NCI-H460 (cell line): Measurements from ENCODE around the gene LMAN1L. TPM values are rescaled to one million over a fixed set of nuclear protein-coding genes. Genes with fewer than 3 reads are reported as not detected.

ENCODE experiments used
- DNase-seq: peaks from one replicate; pipeline ENCODE4 v3.0.0-alpha.2; 2016; ENCODE audit warnings: low read depth; ENCODE audit errors: extremely low read depth
- total RNA-seq: library from RNA; depleted of rRNA; stranded (reverse); fragments of >200 nt; shearing (Covaris generic); gene quantifications from 2 replicates; pipeline ENCODE4 v1.2.3, GENCODE V29; 2014

LMAN1L gene
- total RNA-seq, 1 experiment from 2014 or later = not detected

DNA sequence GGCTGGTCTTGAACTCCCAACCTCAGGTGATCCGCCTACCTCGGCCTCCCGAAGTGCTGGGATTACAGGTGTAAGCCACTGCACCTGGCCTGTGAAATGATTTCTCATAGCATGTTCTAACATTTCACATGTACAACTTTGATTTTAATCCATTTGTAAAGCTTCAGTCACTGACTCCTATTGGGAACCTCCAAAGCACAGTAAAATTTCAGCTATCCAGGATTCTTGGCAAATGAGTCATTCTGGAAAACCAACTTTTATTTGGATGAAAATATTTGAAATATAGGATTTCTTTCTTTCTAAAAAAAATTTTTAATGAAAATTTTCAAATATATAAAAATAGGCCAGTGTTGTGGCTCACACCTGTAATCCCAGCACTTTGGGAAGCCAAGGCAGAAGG, 2.7 kb upstream of the LMAN1L start:
- DNase-seq = no peak

GRCh38 chr15:74815121-74815934, 2.7 kb downstream of the LMAN1L start:
- no peak for DNase-seq

DNA sequence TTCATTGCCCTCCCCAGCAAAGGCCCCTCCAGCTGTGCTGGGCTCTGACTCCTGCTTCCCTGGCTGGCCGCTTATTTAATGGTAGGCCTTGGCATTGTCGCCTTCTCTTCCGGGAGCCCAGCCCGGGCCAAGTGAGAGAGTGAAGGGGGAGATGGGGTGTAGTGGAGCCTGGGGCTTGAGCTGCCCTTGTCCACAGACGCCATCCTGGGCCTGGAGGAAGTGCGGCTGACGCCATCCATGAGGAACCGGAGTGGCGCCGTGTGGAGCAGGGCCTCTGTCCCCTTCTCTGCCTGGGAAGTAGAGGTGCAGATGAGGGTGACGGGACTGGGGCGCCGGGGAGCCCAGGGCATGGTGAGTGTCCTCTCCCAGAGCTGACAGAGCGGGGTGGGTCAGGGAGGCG, 3.3 kb downstream of the LMAN1L start:
- DNase-seq = no peak

- no peak for DNase-seq
Observed at GRCh38 chr15:74816624-74817369, 4.2 kb downstream of the LMAN1L start.

- DNase-seq = no peak
Observed at GRCh38 chr15:74817370-74817737, 4.7 kb downstream of the LMAN1L start.

DNA sequence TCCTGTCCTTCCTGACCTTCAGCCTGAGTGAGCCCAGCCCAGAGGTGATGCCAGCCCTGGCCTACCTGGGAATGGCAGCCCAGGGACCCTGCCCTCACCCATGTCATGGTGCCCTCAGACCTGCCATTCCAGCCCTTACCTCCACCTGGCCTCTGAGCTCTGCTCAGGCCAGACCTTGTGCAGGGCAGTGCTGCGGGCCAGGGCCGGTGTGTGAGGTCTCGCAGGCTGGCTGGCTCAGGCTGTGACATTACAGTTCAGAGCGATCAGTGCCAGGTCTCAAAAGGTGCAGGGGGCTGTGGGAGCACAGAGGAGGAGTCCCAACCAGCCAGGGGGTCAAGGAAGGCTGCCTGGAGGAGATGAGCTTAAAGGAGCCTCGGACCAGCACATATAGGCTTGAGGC, 7.4 kb downstream of the LMAN1L start:
- no peak for DNase-seq

DNA sequence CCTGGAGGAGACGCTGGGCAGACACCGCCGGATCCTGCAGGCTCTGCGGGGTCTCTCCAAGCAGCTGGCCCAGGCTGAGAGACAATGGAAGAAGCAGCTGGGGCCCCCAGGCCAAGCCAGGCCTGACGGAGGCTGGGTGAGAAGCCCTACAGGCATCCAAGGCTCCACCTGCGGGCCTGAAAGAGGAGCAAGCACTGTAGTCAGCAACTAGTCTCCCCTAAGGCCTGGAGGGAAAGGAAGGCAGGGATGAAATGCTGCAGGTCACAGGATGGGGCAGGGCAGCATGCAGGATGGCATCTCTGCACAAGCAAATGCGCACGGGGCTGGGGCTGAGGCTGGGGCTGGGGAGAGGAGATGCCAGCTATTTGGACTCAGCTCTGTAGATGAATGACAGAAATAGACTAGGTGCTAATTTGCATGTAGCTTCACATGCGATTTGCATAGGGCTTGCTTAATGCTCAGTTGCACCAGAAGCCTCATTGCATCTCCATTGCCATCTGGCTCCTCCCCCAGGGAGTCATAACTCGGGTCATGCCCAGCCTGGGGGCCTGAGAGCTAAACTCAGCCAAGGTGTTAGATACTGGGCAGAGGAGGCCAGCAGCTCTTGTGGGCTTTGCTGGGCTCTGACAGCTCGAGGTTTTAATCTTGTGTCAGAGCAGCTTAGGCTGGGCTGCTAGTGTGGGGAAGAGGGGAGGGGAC, 8.6 kb downstream of the LMAN1L start:
- no peak for DNase-seq

DNA sequence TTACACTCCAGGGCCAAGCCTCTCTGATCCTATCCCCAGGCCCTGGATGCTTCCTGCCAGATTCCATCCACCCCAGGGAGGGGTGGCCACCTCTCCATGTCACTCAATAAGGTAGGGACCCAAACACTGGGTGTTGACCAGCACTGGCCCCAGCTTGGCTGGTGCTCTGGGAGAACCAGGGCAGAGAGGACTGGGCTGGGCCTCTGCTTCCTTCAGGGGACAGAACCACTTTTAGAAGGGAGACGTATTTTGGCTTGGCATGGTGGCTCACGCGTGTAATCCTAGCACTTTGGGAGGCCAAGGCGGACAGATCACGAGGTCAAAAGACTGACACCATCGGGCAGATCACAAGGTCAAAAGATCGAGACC, 9.1 kb downstream of the LMAN1L start:
- no peak for DNase-seq

- DNase-seq = no peak
Observed at GRCh38 chr15:74822233-74822632, 9.6 kb downstream of the LMAN1L start.

- DNase-seq = no peak
Observed at GRCh38 chr15:74823324-74823723, 10.7 kb downstream of the LMAN1L start.

DNA sequence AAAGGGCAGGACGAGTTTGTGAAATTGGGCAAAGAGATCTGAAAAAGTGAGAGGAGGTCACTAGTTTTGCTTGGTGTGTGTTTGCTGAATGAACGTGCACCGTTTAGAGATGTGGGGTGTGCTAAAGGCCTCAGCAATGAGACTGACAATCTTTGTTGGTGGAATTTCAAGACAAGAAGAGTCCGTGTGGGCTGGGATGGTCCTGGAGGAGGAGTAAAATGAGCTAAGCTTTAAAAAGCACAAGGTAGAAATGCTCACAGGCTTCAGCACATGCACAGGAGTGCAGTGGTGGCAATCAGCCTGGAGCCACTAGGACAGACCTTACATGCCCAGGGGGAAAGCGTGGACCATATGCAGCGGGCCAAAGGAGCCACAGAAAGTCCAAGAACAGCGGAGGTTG, 12.3 kb downstream of the LMAN1L start:
- no peak for DNase-seq

DNA sequence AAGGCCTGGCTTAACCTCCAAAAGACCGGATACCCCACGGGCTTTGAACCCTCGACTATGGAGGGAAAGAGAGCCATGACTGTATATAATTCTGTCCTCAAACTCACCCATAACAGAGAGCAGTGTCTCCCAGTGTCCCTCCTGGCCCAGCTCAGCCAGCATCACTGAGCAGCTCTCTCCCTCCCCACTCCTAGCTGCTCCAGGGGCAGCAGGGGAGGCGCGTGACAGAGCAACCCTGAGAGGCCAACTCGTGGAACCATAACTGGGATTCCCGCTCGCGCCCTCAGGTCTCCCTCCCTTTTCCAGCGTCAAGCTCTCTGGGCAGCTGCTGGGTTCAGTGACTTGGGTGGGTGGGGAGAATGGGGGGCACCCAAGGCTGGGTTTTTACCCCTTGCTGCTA, 13.2 kb downstream of the LMAN1L start:
- DNase-seq = no peak

GRCh38 chr15:74826364-74826819, 13.8 kb downstream of the LMAN1L start, which contains the start of gene CPLX3:
Gene CPLX3 (plus strand): TSS chr15:74826627. CDS start chr15:74826704, 77 bp downstream.
- DNase-seq = peak; percentile 9

GRCh38 chr15:74826921-74827320, 14.3 kb downstream of the LMAN1L start:
- DNase-seq = no peak

- DNase-seq = no peak
Observed at GRCh38 chr15:74827614-74828013, 15.0 kb downstream of the LMAN1L start.

GRCh38 chr15:74828835-74829234, 16.2 kb downstream of the LMAN1L start:
- DNase-seq = no peak

GRCh38 chr15:74829486-74829885, 16.9 kb downstream of the LMAN1L start:
- DNase-seq = no peak

DNA sequence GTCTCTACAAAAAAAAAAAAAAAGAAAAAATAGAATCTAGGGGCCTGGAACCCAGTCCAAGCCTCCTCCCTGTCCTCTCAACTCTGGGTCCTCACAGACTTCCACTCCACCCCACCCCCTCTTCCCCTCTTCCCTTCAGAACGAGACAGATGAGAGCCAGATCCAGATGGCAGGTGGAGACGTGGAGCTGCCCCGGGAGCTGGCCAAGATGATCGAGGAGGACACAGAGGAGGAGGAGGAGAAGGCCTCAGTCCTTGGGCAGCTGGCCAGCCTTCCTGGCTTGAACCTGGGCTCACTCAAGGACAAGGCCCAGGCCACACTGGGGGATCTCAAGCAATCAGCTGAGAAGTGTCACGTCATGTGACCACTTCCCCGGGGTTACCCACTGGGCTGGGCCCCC, 17.4 kb downstream of the LMAN1L start:
- no peak for DNase-seq

DNA sequence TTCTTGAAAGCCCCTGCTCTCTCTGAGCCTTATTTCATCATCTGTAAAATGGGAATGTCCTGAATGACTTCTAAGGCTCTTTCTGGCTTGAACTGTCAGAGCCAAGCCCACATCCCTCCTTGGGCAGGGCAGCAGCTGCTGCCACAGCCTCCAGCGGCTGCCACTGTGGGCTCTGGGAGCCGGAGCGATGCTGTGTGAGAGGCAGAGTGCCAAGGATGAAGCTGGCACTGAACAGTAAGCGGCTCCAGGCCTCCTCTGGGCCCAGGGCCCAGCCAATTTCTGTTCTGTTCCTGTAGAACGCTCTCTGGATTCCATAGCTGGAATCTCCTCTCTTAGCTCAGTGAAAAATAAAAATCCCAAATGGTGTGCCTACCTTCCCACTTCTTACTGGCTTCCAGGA, 18.2 kb downstream of the LMAN1L start:
- no peak for DNase-seq

DNA sequence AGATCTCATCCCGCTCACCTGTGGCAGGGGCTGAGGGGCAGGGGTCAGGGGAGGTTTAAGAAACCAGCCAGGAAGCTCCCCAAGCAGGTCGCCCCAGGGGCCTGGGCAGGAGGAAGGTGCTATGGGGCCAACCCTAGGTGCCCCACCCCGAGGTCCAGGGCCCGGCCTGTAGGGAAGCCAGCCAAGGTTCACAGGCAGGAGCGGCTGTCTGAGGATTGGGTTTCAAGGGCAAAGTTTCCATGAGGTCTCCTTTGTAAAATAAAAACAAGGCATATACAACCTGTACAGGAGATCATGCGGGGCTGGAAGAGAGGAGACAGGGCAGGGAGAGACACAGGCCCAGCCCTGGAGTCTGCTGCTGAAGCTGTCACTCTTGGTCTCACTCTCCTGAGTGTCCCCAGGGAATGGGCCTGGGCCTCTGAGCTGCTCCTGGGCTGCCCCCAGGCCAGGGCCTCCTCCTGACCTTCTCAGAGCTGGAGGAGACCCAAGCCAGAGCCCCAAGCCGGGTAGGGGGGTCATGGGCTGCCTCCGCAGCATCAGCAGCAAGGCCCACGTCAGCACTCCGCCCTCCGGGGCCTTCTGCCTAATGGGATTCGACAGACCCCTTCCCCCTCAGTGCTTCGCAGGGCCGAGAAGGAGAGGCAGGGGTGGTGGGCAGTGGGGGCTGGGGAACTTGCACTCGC, 19.3 kb downstream of the LMAN1L start:
- DNase-seq = no peak

DNA sequence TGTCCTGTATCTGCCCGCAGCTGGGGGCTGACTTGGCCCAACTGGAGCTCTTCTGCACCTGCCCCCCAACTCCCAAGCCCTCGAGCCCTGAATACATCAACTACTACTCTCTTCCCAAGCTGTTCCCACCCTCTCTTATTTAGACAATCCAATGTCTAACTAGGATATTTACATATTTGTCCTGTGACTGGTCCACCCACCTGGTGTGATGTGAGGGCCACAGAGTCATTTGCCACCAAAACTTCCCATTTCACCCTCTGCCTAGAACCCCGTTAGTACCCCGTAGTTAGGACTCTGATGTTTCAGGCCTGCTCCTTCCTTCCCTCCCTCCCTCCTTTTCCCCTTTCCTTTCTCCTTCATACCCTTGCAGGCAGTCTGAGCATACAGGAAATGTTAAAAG, 20.2 kb downstream of the LMAN1L start:
- no peak for DNase-seq
